Stimulated activated naive B cell treated with anti-CD40 and anti-IgM and Interleukin-4, amounts not matched to agents 10 μg/mL and 1 μg/mL and 100 μg/mL, for 72 hours (primary cell): ENCODE measurements around the gene SRSF11.

Source experiments
- ATAC-seq, 2 donors: fragments of 150-1000 bp; cut with Tn5 transposase; replicated peaks; 2 replicates each; pipeline ENCODE4 v1.10.0; 2021; ENCODE audit warnings: moderate library complexity in 1 of 2
- DNase-seq: peaks from one replicate; pipeline ENCODE4 v3.0.0; 2021
- H3K27ac Mint-ChIP-seq: one replicate; pipeline ENCODE4 v1.8.0; 2022; ENCODE audit warnings: mild to moderate bottlenecking, mixed read lengths
- H3K27me3 Mint-ChIP-seq, 2 donors: one replicate each; pipeline ENCODE4 v1.8.0; 2022; ENCODE audit warnings: mixed read lengths in 2 of 2
- H3K36me3 Mint-ChIP-seq, 2 donors: one replicate each; pipeline ENCODE4 v1.8.0; 2022; ENCODE audit warnings: mixed read lengths in 2 of 2, mild to moderate bottlenecking in 1 of 2
- H3K4me1 Mint-ChIP-seq, 2 donors: one replicate each; pipeline ENCODE4 v1.8.0; 2022; ENCODE audit warnings: mixed read lengths in 2 of 2, mild to moderate bottlenecking in 1 of 2
- H3K4me3 Mint-ChIP-seq, 2 donors: one replicate each; pipeline ENCODE4 v1.8.0; 2022; ENCODE audit warnings: mild to moderate bottlenecking in 2 of 2, mixed read lengths in 2 of 2, moderate library complexity in 1 of 2
- H3K9me3 Mint-ChIP-seq, 2 donors: one replicate each; pipeline ENCODE4 v1.8.0; 2022; ENCODE audit warnings: mixed read lengths in 2 of 2, mild to moderate bottlenecking in 1 of 2

The SRSF11 gene

GRCh38 chr1:70239940-70240339 is 18.8 kb downstream of the SRSF11 start:
- Mint-ChIP-seq H3K4me1 (no peaks in the 10 kb centered on the region), H3K9me3 (no peaks in the 10 kb centered on the region), H3K27ac (no peak overlapping the region), H3K27me3 (no peaks in the 10 kb centered on the region), H3K4me3 (no peak overlapping the region), H3K36me3 (peaks cover 15 to 46% of the 10 kb centered on the region in 2 donors)
- DNase-seq (no peak), ATAC-seq (no peak)

GRCh38 chr1:70247122-70247521 is 25.9 kb downstream of the SRSF11 start:
- ATAC-seq (no peak), DNase-seq (no peak)
- Mint-ChIP-seq H3K27me3 (no peaks in the 10 kb centered on the region), H3K4me3 (no peak overlapping the region), H3K27ac (no peak overlapping the region), H3K4me1 (peaks cover 2 to 10% of the 10 kb centered on the region in 2 donors), H3K9me3 (no peaks in the 10 kb centered on the region), H3K36me3 (peaks cover 28 to 57% of the 10 kb centered on the region in 2 donors)

GRCh38 chr1:70247768-70248167 is 26.6 kb downstream of the SRSF11 start:
- Mint-ChIP-seq H3K4me3 (no peak overlapping the region), H3K9me3 (no peaks in the 10 kb centered on the region), H3K27me3 (no peaks in the 10 kb centered on the region), H3K27ac (no peak overlapping the region), H3K4me1 (peaks cover 2 to 10% of the 10 kb centered on the region in 2 donors), H3K36me3 (peaks cover 28 to 58% of the 10 kb centered on the region in 2 donors)
- ATAC-seq (no peak), DNase-seq (no peak)

- no peak overlapping the region for H3K4me3 Mint-ChIP-seq
- no peaks in the 10 kb centered on the region for H3K27me3 Mint-ChIP-seq
- no peak for DNase-seq
- ATAC-seq, result no peak
- H3K9me3 Mint-ChIP-seq, result no peaks in the 10 kb centered on the region
- peak overlapping the region; percentile 52 for H3K27ac Mint-ChIP-seq
- peaks cover 2 to 10% of the 10 kb centered on the region in 2 donors for H3K4me1 Mint-ChIP-seq
- peaks cover 33 to 59% of the 10 kb centered on the region in 2 donors for H3K36me3 Mint-ChIP-seq
Observed at GRCh38 chr1:70248729-70249128, 27.5 kb downstream of the SRSF11 start.

- Mint-ChIP-seq H3K9me3 (no peaks in the 10 kb centered on the region), H3K27me3 (no peaks in the 10 kb centered on the region)
Observed at GRCh38 chr1:70256664-70257063, 35.5 kb downstream of the SRSF11 start.

GRCh38 chr1:70264839-70265238 is 43.7 kb downstream of the SRSF11 start:
- Mint-ChIP-seq H3K36me3 (peaks cover 37 to 50% of the 10 kb centered on the region in 2 donors), H3K9me3 (peaks cover 6 to 8% of the 10 kb centered on the region in 2 donors), H3K27ac (no peak overlapping the region), H3K27me3 (no peaks in the 10 kb centered on the region), H3K4me3 (no peak overlapping the region), H3K4me1 (no peaks in the 10 kb centered on the region)
- ATAC-seq (no peak), DNase-seq (no peak)

More at GRCh38 chr1:70256664-70257063, 35.5 kb downstream of the SRSF11 start:
- no peaks in the 10 kb centered on the region for H3K4me1 Mint-ChIP-seq
- peaks cover 15 to 31% of the 10 kb centered on the region in 2 donors for H3K36me3 Mint-ChIP-seq
- no peak for DNase-seq
- no peak for ATAC-seq
- no peak overlapping the region for H3K27ac Mint-ChIP-seq
- H3K4me3 Mint-ChIP-seq, result no peak overlapping the region

- Mint-ChIP-seq H3K27me3 (no peaks in the 10 kb centered on the region), H3K4me3 (no peak overlapping the region), H3K36me3 (peaks cover 35 to 47% of the 10 kb centered on the region in 2 donors), H3K4me1 (no peaks in the 10 kb centered on the region), H3K9me3 (peaks cover 6 to 8% of the 10 kb centered on the region in 2 donors), H3K27ac (no peak overlapping the region)
- DNase-seq (no peak), ATAC-seq (no peak)
Observed at GRCh38 chr1:70265946-70266345, 44.8 kb downstream of the SRSF11 start.

- Mint-ChIP-seq H3K4me1 (no peaks in the 10 kb centered on the region), H3K27me3 (no peaks in the 10 kb centered on the region), H3K27ac (no peak overlapping the region), H3K36me3 (peaks cover 25 to 39% of the 10 kb centered on the region in 2 donors), H3K9me3 (no peaks in the 10 kb centered on the region), H3K4me3 (no peak overlapping the region)
- ATAC-seq (no peak), DNase-seq (no peak)
Observed at GRCh38 chr1:70277875-70278274, 56.7 kb downstream of the SRSF11 start.

GRCh38 chr1:70278710-70279109 is 57.5 kb downstream of the SRSF11 start:
- Mint-ChIP-seq H3K4me1 (no peaks in the 10 kb centered on the region), H3K9me3 (no peaks in the 10 kb centered on the region), H3K36me3 (peaks cover 20 to 35% of the 10 kb centered on the region in 2 donors), H3K27me3 (no peaks in the 10 kb centered on the region), H3K4me3 (no peak overlapping the region), H3K27ac (no peak overlapping the region)
- DNase-seq (no peak), ATAC-seq (no peak)

GRCh38 chr1:70284366-70284765 is 63.2 kb downstream of the SRSF11 start:
- no peak for ATAC-seq
- Mint-ChIP-seq H3K4me1 (no peaks in the 10 kb centered on the region), H3K4me3 (no peak overlapping the region), H3K36me3 (peaks cover 16 to 30% of the 10 kb centered on the region in 2 donors), H3K27ac (no peak overlapping the region), H3K9me3 (no peaks in the 10 kb centered on the region), H3K27me3 (no peaks in the 10 kb centered on the region)
- no peak for DNase-seq

- ATAC-seq, result no peak
- no peak overlapping the region for H3K4me3 Mint-ChIP-seq
- no peak for DNase-seq
- no peaks in the 10 kb centered on the region for H3K9me3 Mint-ChIP-seq
- H3K27ac Mint-ChIP-seq, result no peak overlapping the region
- H3K4me1 Mint-ChIP-seq, result no peaks in the 10 kb centered on the region
- no peaks in the 10 kb centered on the region for H3K27me3 Mint-ChIP-seq
- peaks cover 10 to 30% of the 10 kb centered on the region in 2 donors for H3K36me3 Mint-ChIP-seq
Observed at GRCh38 chr1:70286453-70286852, 65.3 kb downstream of the SRSF11 start.

GRCh38 chr1:70288166-70288565 is 67.0 kb downstream of the SRSF11 start:
- Mint-ChIP-seq H3K36me3 (peaks cover 9 to 30% of the 10 kb centered on the region in 2 donors), H3K9me3 (no peaks in the 10 kb centered on the region), H3K27me3 (no peaks in the 10 kb centered on the region), H3K27ac (peak overlapping the region; percentile 78), H3K4me3 (no peak overlapping the region), H3K4me1 (peaks cover 0 to under 1% of the 10 kb centered on the region in 2 donors)
- ATAC-seq, result no peak
- no peak for DNase-seq

GRCh38 chr1:70290218-70290617 is 69.0 kb downstream of the SRSF11 start:
- H3K4me1 Mint-ChIP-seq, result peaks cover 3 to 17% of the 10 kb centered on the region in 2 donors
- no peak for ATAC-seq

GRCh38 chr1:70293186-70293843 is 72.1 kb downstream of the SRSF11 start:
- no peaks in the 10 kb centered on the region for H3K27me3 Mint-ChIP-seq
- H3K36me3 Mint-ChIP-seq, result peaks cover 13 to 35% of the 10 kb centered on the region in 2 donors
- no peaks in the 10 kb centered on the region for H3K9me3 Mint-ChIP-seq
- no peak overlapping the region for H3K4me3 Mint-ChIP-seq
- no peak overlapping the region for H3K27ac Mint-ChIP-seq
- peaks cover 3 to 17% of the 10 kb centered on the region in 2 donors for H3K4me1 Mint-ChIP-seq
- ATAC-seq (no peak), DNase-seq (no peak)

More at GRCh38 chr1:70290218-70290617, 69.0 kb downstream of the SRSF11 start:
- H3K27ac Mint-ChIP-seq, result no peak overlapping the region
- no peak for DNase-seq
- H3K27me3 Mint-ChIP-seq, result no peaks in the 10 kb centered on the region
- no peaks in the 10 kb centered on the region for H3K9me3 Mint-ChIP-seq
- peaks cover 15 to 40% of the 10 kb centered on the region in 2 donors for H3K36me3 Mint-ChIP-seq
- H3K4me3 Mint-ChIP-seq, result no peak overlapping the region

GRCh38 chr1:70295749-70296148 is 74.6 kb downstream of the SRSF11 start:
- peaks cover 23 to 37% of the 10 kb centered on the region in 2 donors for H3K36me3 Mint-ChIP-seq

More at GRCh38 chr1:70295749-70296148, 74.6 kb downstream of the SRSF11 start:
- H3K27me3 Mint-ChIP-seq, result no peaks in the 10 kb centered on the region
- H3K4me1 Mint-ChIP-seq, result peaks cover 3 to 17% of the 10 kb centered on the region in 2 donors
- DNase-seq (no peak), ATAC-seq (no peak)
- H3K27ac Mint-ChIP-seq, result no peak overlapping the region
- H3K9me3 Mint-ChIP-seq, result no peaks in the 10 kb centered on the region
- H3K4me3 Mint-ChIP-seq, result no peak overlapping the region
